T-cell (primary cell): ENCODE results near the gene TMEM179. TPM values are rescaled to one million over a fixed set of nuclear protein-coding genes. Genes with fewer than 3 reads are reported as not detected.

Experiments used
- ATAC-seq, 4 experiments: fragments of 200-7000 bp in 3 of 4; fragments of 150-1000 bp in 1 of 4; cut with Tn5 transposase; replicated peaks in 1 of 4; 1 replicate in 3 of 4; 2 replicates in 1 of 4; pipeline ENCODE4 v1.10.0; 2021; ENCODE audit warnings: moderate library complexity in 3 of 4, mild to moderate bottlenecking in 2 of 4, moderate number of reproducible peaks in 1 of 4
- CTCF ChIA-PET, 2 donors: fragments of 300-600 bp; sonication (Branson Sonifier 250); formaldehyde crosslinking; loops; one replicate each; lab custom pipeline; 2022; ENCODE audit warnings: antibody characterized with exemption in 2 of 2; lab: Charles Lee
- POLR2A ChIA-PET, 2 donors: fragments of 300-600 bp; sonication (Branson Sonifier 250); formaldehyde crosslinking; loops; one replicate each; lab custom pipeline; 2022; ENCODE audit warnings: antibody characterized with exemption in 2 of 2; lab: Charles Lee
- DNase-seq, 35 experiments: peaks; one replicate each; pipeline versions ENCODE4 v3.0.0 to v3.0.0-alpha.2; 2013 to 2023
- H3K27ac ChIP-seq: one replicate; pipeline ENCODE4 v1.5.1; 2013; ENCODE audit warnings: low read length
- H3K27me3 ChIP-seq, 2 experiments: replicated peaks in 1 of 2; 1 replicate in 1 of 2; 2 replicates in 1 of 2; pipeline versions ENCODE4 v1.6.1 to v1.7.0; 2013; ENCODE audit warnings: low read length in 1 of 2, mixed read lengths in 1 of 2; ENCODE audit not compliant: control insufficient read depth in 2 of 2, insufficient read depth in 2 of 2; ENCODE audit errors: extremely low read depth in 1 of 2
- H3K36me3 ChIP-seq, 2 donors: 1 replicate in 1 of 2; 2 replicates in 1 of 2; pipeline versions ENCODE4 v1.6.1 to v1.7.0; 2013; ENCODE audit warnings: low read length in 1 of 2; ENCODE audit not compliant: control insufficient read depth in 2 of 2, insufficient read depth in 1 of 2; ENCODE audit errors: extremely low read depth in 1 of 2
- H3K4me1 ChIP-seq, 2 experiments: 1 replicate in 1 of 2; 2 replicates in 1 of 2; pipeline versions ENCODE4 v1.6.1 to v1.7.0; 2013; ENCODE audit warnings: low read length in 2 of 2, mixed read lengths in 1 of 2; ENCODE audit not compliant: insufficient read depth in 2 of 2, control insufficient read depth in 1 of 2; ENCODE audit errors: extremely low read depth in 1 of 2
- H3K4me3 ChIP-seq, 2 donors: 1 replicate in 1 of 2; 2 replicates in 1 of 2; pipeline versions ENCODE4 v1.5.1 to v1.7.0; 2013; ENCODE audit warnings: mild to moderate bottlenecking in 2 of 2, low read length in 1 of 2, moderate library complexity in 1 of 2; ENCODE audit not compliant: control insufficient read depth in 1 of 2; ENCODE audit errors: extremely low read depth in 1 of 2
- H3K9me3 ChIP-seq: 2 replicates; pipeline ENCODE4 v1.7.0; 2013
- H3K27ac Mint-ChIP-seq, 2 donors: one replicate each; pipeline ENCODE4 v1.8.0; 2020 to 2021; ENCODE audit warnings: mild to moderate bottlenecking in 2 of 2, mixed read lengths in 2 of 2
- H3K27me3 Mint-ChIP-seq, 2 donors: one replicate each; pipeline ENCODE4 v1.8.0; 2021 to 2022; ENCODE audit warnings: mixed read lengths in 2 of 2
- H3K36me3 Mint-ChIP-seq: one replicate; pipeline ENCODE4 v1.8.0; 2021; ENCODE audit warnings: mixed read lengths
- H3K4me1 Mint-ChIP-seq, 3 donors: one replicate each; pipeline ENCODE4 v1.8.0; 2020 to 2022; ENCODE audit warnings: mixed read lengths in 3 of 3, mild to moderate bottlenecking in 1 of 3
- H3K4me3 Mint-ChIP-seq, 3 donors: one replicate each; pipeline ENCODE4 v1.8.0; 2020 to 2022; ENCODE audit warnings: mild to moderate bottlenecking in 3 of 3, mixed read lengths in 3 of 3, moderate library complexity in 3 of 3
- H3K9me3 Mint-ChIP-seq, 3 donors: one replicate each; pipeline ENCODE4 v1.8.0; 2020 to 2022; ENCODE audit warnings: mixed read lengths in 3 of 3
- WGBS: methylation state at CpG from one replicate; pipeline ENCODE4 v1.1.5; 2013; ENCODE audit warnings: missing lambda C conversion rate; ENCODE audit not compliant: insufficient coverage; 5-methylcytosine and 5-hydroxymethylcytosine counted together
- total RNA-seq, 35 experiments: library from RNA in 6 of 35; stranded (reverse) in 6 of 35; fragments of 120-200 nt in 1 of 35; gene quantifications; one replicate each; pipeline versions ENCODE4 v1.2.1 to v1.2.4 and lab custom pipeline; 2013 to 2026

Gene TMEM179
- total RNA-seq, 5 donors from 2014 or later (not counting 1 experiment from before 2014, with no cell fraction given): not detected

DNA sequence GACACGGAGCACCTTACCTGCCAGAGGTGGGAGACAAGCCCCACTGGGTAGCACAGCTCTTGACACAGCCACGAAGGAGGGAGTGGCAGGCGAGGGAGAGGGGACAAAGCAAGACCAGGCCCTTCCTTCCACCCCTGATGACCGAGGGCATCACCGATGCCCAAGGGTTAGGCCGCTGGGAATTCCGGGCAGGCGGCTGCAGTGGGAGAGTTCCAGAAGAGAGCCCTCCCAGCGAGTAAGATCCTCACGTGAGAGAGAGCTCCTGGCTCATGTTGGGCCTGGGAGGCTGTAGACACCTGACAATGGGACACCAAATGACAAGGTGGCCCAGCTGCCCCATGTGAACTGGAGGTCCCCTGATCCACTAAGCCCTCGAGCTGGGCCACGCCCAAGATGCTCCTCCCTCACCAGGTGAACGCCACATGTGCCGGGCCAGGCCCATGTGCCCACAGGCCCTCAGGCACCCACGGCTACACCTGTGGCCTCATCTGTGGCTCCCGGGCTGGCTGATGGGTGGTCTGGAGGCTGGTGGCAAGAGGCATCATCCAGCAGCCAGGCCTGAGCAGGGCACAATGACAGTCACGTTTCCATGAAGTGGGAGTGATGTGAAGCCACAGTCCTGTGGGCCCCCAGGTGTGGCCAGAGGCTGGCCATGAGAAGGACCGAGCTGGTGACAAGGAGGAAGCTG is 57.1 kb downstream of the TMEM179 start:
- H3K4me1 Mint-ChIP-seq: no peaks in the 10 kb centered on the region
- no peak for DNase-seq
- H3K36me3 Mint-ChIP-seq: no peaks in the 10 kb centered on the region
- no peaks in the 10 kb centered on the region for H3K9me3 Mint-ChIP-seq
- POLR2A ChIA-PET: no interaction called here
- no peaks in the 10 kb centered on the region for H3K36me3 ChIP-seq
- no peak overlapping the region for H3K27ac Mint-ChIP-seq
- no peak overlapping the region for H3K4me3 ChIP-seq
- CTCF ChIA-PET: no interaction called here
- ATAC-seq: no peak
- no peaks in the 10 kb centered on the region for H3K9me3 ChIP-seq
- no peak overlapping the region for H3K27ac ChIP-seq
- no peaks in the 10 kb centered on the region for H3K4me1 ChIP-seq
- H3K27me3 Mint-ChIP-seq: peaks cover 22 to 57% of the 10 kb centered on the region in 2 donors
- no peak overlapping the region for H3K4me3 Mint-ChIP-seq
- peaks cover 2 to 67% of the 10 kb centered on the region in 2 experiments for H3K27me3 ChIP-seq
- 75% methylated on average over 14 of the region's 18 CpGs for WGBS

DNA sequence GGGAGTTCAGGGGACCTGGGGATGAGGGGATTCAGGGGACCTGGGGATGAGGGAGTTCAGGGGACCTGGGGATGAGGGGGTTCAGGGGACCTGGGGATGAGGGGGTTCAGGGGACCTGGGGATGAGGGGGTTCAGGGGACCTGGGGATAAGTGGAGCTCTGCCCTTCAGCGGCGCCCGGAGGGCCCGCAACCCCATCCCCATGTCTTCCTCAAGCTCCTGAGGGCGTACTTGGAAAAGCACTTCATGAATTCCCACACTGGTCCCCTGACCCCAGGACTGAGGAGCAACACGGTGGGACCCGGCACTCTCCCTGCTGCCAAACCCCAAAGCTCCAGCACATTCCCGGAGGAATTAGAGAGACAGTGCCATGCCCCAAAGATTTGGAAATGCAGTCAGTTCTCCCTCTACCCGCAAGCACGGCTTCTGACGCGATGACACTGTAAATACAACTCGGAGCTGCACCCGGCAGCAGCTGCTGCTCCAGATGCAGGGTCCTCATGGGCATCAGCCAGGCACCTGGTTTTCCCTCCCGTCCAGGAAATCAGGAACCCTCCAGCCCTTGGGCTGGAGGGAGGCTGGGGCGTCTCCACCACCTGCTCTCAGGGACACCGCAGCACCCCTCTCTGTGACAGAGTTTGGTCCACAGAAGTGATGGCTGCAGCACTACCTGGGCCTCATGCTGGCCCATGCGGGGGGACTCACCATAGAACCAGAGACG is 57.8 kb downstream of the TMEM179 start:
- no peaks in the 10 kb centered on the region for H3K4me1 Mint-ChIP-seq
- Histone ChIP-seq H3K4me3 (no peak overlapping the region), H3K27me3 (peaks cover 2 to 62% of the 10 kb centered on the region in 2 experiments), H3K36me3 (no peaks in the 10 kb centered on the region), H3K27ac (no peak overlapping the region), H3K9me3 (no peaks in the 10 kb centered on the region), H3K4me1 (no peaks in the 10 kb centered on the region)
- no peak overlapping the region for H3K27ac Mint-ChIP-seq
- ChIA-PET CTCF (no interaction called here), POLR2A (no interaction called here)
- peaks cover 28 to 62% of the 10 kb centered on the region in 2 donors for H3K27me3 Mint-ChIP-seq
- H3K9me3 Mint-ChIP-seq: no peaks in the 10 kb centered on the region
- WGBS: 79% methylated on average over 15 of the region's 19 CpGs
- H3K4me3 Mint-ChIP-seq: no peak overlapping the region
- no peak for DNase-seq
- H3K36me3 Mint-ChIP-seq: no peaks in the 10 kb centered on the region
- ATAC-seq: no peak

DNA sequence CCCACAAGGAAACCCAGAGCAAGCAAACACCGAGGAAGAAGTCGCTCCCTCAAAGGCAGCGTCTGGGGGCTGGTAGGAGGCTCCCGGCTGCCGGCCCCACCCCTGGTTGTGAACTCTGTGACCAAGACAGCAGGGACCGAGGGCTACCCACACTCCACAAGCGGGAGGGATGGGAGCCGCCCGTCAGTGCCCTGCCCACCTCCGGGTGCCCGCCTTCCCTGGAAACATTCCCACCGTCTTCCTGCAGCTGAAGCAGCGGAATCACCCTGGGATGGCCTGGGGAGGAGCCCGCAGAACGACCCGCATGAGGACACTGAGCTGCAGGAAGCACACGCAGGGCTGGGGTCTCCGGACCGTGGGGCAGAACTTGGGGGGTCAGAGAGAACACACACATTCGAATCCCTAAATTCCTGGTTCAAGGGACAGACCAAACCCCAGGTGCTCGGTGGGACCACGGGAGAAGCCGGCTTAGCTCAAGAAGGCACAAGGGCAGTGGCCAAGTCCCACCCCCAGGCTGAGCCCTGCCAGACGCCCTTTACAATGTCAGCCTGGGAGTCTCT is 58.5 kb downstream of the TMEM179 start:
- H3K4me1 ChIP-seq: no peaks in the 10 kb centered on the region
- no peak overlapping the region for H3K4me3 ChIP-seq
- Mint-ChIP-seq H3K4me1 (no peaks in the 10 kb centered on the region), H3K4me3 (no peak overlapping the region), H3K27ac (no peak overlapping the region), H3K36me3 (no peaks in the 10 kb centered on the region), H3K27me3 (peaks cover 28 to 61% of the 10 kb centered on the region in 2 donors), H3K9me3 (no peaks in the 10 kb centered on the region)
- H3K27ac ChIP-seq: no peak overlapping the region
- no peaks in the 10 kb centered on the region for H3K9me3 ChIP-seq
- peaks cover 2 to 55% of the 10 kb centered on the region in 2 experiments for H3K27me3 ChIP-seq
- ATAC-seq (no peak), DNase-seq (no peak)
- CTCF ChIA-PET: no interaction called here
- POLR2A ChIA-PET: no interaction called here
- H3K36me3 ChIP-seq: no peaks in the 10 kb centered on the region
- WGBS: 63% methylated on average over 22 of the region's 24 CpGs

DNA sequence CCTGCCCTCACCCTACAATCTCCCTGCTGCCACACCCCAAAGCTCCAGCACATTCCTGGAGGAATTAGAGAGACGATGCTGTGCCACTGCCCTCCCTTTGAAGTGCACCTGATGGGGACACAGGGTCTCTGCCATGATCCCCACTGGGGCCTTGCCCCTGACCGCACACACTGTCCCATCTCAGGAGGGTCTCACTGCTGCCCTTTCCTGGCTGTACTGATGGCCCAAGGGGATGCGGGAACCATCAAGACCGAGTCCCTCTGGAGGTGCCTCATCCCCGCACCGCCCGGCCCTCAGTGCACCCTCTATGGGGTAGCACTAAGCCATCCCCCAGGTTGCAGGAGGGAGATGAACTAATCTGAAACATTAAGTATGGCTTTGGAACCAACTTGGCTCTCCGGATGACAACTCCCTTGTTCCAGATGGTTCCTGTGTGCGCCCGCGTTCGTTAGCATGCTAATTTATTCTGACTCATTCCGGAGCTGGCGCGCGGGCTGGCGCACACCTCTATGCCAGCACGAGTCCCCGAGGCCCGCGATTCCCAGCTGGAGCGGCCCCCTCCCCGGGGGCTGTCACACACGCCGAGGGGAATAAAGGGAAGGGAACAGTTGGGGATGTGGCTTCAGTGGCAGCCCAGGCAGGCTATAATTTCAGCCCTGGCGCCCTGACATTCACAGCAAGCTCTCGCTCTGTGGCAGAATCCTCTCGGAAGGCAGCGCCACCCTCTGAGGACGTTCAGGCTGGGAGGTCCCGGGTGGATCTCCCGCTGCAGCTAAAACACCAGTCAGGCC is 59.2 kb downstream of the TMEM179 start:
- Histone ChIP-seq H3K4me1 (no peaks in the 10 kb centered on the region), H3K9me3 (no peaks in the 10 kb centered on the region), H3K4me3 (no peak overlapping the region), H3K27ac (no peak overlapping the region), H3K27me3 (peaks cover 2 to 51% of the 10 kb centered on the region in 2 experiments), H3K36me3 (no peaks in the 10 kb centered on the region)
- ChIA-PET CTCF (no interaction called here), POLR2A (no interaction called here)
- no peak for DNase-seq
- Mint-ChIP-seq H3K4me1 (no peaks in the 10 kb centered on the region), H3K27ac (no peak overlapping the region), H3K36me3 (no peaks in the 10 kb centered on the region), H3K27me3 (peaks cover 28 to 54% of the 10 kb centered on the region in 2 donors), H3K4me3 (no peak overlapping the region), H3K9me3 (no peaks in the 10 kb centered on the region)
- no peak for ATAC-seq
- 76% methylated on average over 22 of the region's 32 CpGs for WGBS

DNA sequence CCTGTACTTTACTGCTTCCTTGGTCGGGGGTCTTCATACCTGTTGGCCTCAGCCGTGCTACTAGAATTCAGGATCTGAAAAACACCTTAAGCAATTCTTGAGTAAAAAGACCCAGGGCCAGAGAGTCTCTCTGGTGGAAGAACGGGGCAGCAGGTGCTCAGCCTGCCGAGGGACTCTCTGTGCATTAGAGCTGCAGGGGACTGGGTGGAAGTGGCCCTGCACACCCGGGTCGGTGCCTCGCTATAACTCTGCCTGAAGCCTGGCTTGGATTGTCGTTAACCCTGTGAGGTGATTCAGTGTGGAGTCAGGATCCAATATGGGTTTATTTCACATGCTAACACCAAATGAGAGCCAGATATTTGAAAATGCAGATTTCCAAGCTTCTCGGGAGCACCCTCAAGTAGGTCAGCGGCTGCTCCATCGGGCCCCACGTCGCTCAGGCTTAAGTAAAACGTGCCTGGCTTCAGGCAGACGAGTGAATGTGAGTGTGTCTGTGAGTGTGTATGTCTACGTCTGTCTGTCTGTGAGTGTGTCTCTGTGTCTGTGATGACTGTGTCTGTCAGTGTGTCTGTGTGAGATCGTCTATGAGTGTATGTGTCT is 60.1 kb downstream of the TMEM179 start:
- no peak overlapping the region for H3K27ac ChIP-seq
- peaks cover 28 to 50% of the 10 kb centered on the region in 2 donors for H3K27me3 Mint-ChIP-seq
- POLR2A ChIA-PET: no interaction called here
- ATAC-seq: no peak
- no peaks in the 10 kb centered on the region for H3K9me3 Mint-ChIP-seq
- no peak overlapping the region for H3K4me3 ChIP-seq
- no peak overlapping the region for H3K4me3 Mint-ChIP-seq
- H3K4me1 Mint-ChIP-seq: no peaks in the 10 kb centered on the region
- 68% methylated on average over 15 of the region's 17 CpGs for WGBS
- no peaks in the 10 kb centered on the region for H3K4me1 ChIP-seq
- H3K9me3 ChIP-seq: no peaks in the 10 kb centered on the region
- no peak overlapping the region for H3K27ac Mint-ChIP-seq
- no peaks in the 10 kb centered on the region for H3K36me3 Mint-ChIP-seq
- peaks cover 2 to 47% of the 10 kb centered on the region in 2 experiments for H3K27me3 ChIP-seq
- no peaks in the 10 kb centered on the region for H3K36me3 ChIP-seq
- CTCF ChIA-PET: no interaction called here
- no peak for DNase-seq
